Measurements from ENCODE around the gene SCN2A.

- TF ChIP-seq CTBP1 (IDR thresholded peaks at IDR 0.05; ENCODE audit: borderline replicate concordance) (no peak), ARNT (IDR thresholded peaks at IDR 0.05) (no peak)
These were observed 188.5 kb downstream of the SCN2A start for GRCh38 chr2:165427686-165428085.
